ENCODE measurements around the gene ANKRD33B. TPM values are rescaled to one million over a fixed set of nuclear protein-coding genes. Genes with fewer than 3 reads are reported as not detected.

Gene ANKRD33B
- total and polyA plus RNA-seq, 2 of the 13 experiments (the other 11 are each of a cell fraction or from before 2014, with no cell fraction given): 0.02 TPM; not detected in 1

GRCh38 chr5:10612251-10612650 is 48.4 kb downstream of the ANKRD33B start:
- ATAC-seq (peak; percentile 52; the same call in 1 of the 3 replicates), FAIRE-seq (no peak), DNase-seq (ENCODE audit: low spot score) (no peak)
- no TSS peak for BruUV-seq (replicated peaks)
- ChIA-PET POLR2A (no interaction called here), CTCF (ENCODE audit: low intra/inter-chr PET ratio, low total read pairs) (no interaction called here)
- 22% methylated on average over 3 of the region's 5 CpGs for WGBS (ENCODE audit: low lambda C conversion rate)
- Histone ChIP-seq H4K20me1 (ENCODE audit: insufficient read depth, low read length) (no peaks in the 10 kb centered on the region), H3K9me3 (ENCODE audit: low read length) (no peaks in the 10 kb centered on the region), H3K4me1 (ENCODE audit: insufficient read depth, low read length) (no peaks in the 10 kb centered on the region), H3K4me2 (ENCODE audit: low read depth, low read length) (no peak overlapping the region), H3K27me3 (ENCODE audit: control insufficient read depth in 1 of 2, insufficient read depth in 2 of 2, low read length in 2 of 2) (no peaks in the 10 kb centered on the region; a peak in 1 of 5 replicates), H3K79me2 (ENCODE audit: insufficient read depth, low read length) (no peaks in the 10 kb centered on the region), H3K36me3 (replicated peaks in 1 of 2; ENCODE audit: control insufficient read depth in 1 of 2, insufficient read depth in 2 of 2, low read length in 2 of 2) (no peaks in the 10 kb centered on the region), H3K4me3 (replicated peaks in 1 of 3; ENCODE audit: insufficient read depth in 1 of 3, low read depth in 2 of 3, low read length in 3 of 3) (no peak overlapping the region), H2AFZ (ENCODE audit: low read length) (no peak overlapping the region), H3K9ac (ENCODE audit: insufficient read depth, low read depth, low read length) (no peak overlapping the region), H3K27ac (ENCODE audit: extremely low read length, insufficient read depth, low read length) (no peak overlapping the region)
- no peak for TF ChIP-seq MNT (IDR thresholded peaks at IDR 0.05)
- no peak for TF ChIP-seq ZNF563 (CRISPR knock-in tag; IDR thresholded peaks at IDR 0.05)
- TF ChIP-seq IRF1 (CRISPR knock-in tag; IDR thresholded peaks at IDR 0.05; ENCODE audit: low read depth): no peak
- no peak for TF ChIP-seq ZZZ3 (CRISPR knock-in tag; IDR thresholded peaks at IDR 0.05; ENCODE audit: borderline replicate concordance)
- no peak for TF ChIP-seq SIN3A (IDR thresholded peaks at IDR 0.05; ENCODE audit: borderline replicate concordance, low read depth, low read length)
- no peak for TF ChIP-seq REXO4 (CRISPR knock-in tag; IDR thresholded peaks at IDR 0.05; ENCODE audit: borderline replicate concordance)
- TF ChIP-seq ATRX (CRISPR knock-in tag; IDR thresholded peaks at IDR 0.05; ENCODE audit: borderline replicate concordance): no peak
- no peak for TF ChIP-seq ZNF768 (CRISPR knock-in tag; IDR thresholded peaks at IDR 0.05)
- TF ChIP-seq, protein P1, sequence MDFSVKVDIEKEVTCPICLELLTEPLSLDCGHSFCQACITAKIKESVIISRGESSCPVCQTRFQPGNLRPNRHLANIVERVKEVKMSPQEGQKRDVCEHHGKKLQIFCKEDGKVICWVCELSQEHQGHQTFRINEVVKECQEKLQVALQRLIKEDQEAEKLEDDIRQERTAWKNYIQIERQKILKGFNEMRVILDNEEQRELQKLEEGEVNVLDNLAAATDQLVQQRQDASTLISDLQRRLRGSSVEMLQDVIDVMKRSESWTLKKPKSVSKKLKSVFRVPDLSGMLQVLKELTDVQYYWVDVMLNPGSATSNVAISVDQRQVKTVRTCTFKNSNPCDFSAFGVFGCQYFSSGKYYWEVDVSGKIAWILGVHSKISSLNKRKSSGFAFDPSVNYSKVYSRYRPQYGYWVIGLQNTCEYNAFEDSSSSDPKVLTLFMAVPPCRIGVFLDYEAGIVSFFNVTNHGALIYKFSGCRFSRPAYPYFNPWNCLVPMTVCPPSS (IDR thresholded peaks at IDR 0.05): no peak
- no peak for TF ChIP-seq ESRRA (CRISPR knock-in tag; IDR thresholded peaks at IDR 0.05; ENCODE audit: low read depth)
- in situ Hi-C loops (cut with HindIII; ENCODE audit: extremely low pct_ligation_motif_present, low pct_unique_long_range_greater_than_20kb): no loop called here
- intact Hi-C loops (cut with micrococcal nuclease; ENCODE audit: unreplicated experiment): no loop called here
